HG03045 (cell line): ENCODE results near the gene SRSF3.
"Not testable (repeated sequence)": the region's sequence is repeated elsewhere in the genome, so short reads cannot be mapped to it uniquely, and the experiment has no call there.

Experiments used
- ATAC-seq: cut with Tn5 transposase; IDR thresholded peaks from one replicate; pipeline ENCODE4 v1.9.1; 2021; ENCODE audit warnings: mild to moderate bottlenecking, moderate library complexity; ENCODE audit not compliant: unreplicated experiment

The SRSF3 gene

DNA sequence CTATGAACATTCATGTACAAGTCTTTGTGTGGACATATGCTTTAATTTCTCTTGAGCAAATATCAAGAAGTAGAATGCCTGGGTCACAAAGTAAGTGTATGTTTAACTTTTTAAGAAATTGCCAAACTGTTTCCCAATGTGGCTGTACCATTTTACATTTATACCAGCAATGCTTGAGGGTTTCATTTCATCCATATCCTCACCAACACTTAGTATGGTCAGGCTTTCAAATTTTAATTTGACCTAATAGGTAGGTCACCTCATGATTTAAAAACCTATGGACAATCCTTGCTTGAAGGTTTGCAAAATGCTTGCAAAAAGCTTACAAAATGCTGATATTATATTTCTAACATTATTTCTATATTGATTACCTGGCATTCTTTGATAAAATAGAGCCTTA is 19.5 kb upstream of the SRSF3 start:
- no peak for ATAC-seq

DNA sequence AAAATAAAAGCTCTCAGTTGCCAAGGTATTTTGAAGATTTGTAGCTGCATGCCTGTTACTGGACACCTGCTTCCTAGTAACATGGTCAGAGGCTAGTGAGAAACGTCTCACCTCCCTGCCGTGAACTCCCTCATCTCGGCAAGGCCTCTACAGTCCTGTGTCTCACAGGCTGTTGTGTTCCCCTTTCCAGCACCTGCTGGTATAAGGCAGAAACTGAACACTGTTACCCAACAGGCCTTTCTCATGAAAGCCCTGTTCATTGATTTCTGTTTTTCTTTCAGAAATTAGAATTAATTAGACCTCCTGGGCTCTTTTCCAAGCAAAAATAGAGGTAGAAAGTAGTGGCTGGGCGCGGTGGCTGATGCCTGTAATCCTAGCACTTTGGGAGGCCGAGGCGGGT is 17.6 kb upstream of the SRSF3 start:
- ATAC-seq = no peak

DNA sequence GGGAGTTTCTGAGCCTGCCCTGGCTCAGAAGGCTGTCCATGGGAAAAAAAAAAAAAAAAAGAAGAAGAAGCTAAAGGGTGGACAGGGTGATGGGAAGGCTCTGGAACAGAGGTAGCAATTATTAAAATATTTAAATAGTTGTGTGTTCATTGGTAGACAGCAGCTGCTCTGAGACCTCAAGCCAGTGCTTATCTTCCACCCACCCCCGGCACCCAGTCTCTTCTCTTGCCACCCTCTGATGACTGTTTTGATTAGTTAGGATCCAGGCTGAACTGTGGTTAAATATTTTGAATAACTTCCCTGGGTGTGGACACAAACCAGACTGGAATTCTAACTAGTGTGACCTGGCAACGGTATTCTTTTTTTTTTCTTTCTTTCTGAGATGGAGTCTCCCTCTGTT is 16.9 kb upstream of the SRSF3 start:
- no peak for ATAC-seq

DNA sequence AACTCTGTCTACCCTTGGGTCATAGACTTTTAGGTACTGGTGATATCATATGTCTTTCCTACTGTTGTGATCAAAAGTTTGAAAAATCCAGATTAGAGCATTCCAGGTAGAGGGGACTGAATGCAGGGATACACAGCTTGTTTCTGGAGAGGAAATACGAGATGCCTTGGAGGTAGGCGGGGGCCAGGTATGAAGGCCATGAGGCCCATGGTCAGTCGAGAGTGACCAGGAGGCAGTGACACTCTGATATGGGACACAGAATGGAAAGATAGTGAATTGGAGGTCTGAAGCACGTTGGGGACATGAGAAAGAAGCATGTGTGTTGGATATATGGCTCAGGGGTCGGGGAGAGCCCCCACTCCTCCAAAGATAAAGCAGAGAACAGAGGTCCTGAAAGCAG is 16.1 kb upstream of the SRSF3 start:
- ATAC-seq = no peak

DNA sequence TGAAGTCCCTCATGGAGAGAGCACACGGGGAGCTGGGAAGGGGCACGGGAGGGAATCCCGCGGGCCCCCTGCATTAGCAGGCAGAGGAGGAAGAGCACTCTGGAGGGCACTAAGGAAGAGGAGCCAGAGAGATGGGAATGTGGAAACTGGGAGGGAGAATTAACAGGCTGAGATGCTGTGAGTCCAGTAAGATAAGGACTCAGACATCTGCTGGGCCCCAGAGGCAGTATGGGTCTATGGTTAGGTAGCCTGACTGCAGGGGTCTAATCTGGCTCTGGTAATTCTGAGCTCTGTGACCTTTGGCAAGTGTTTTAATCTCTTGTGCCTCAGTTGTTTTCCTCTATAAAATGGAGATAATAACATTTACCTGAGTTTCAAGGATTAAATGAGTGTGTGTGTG is 15.7 kb upstream of the SRSF3 start:
- ATAC-seq = no peak

DNA sequence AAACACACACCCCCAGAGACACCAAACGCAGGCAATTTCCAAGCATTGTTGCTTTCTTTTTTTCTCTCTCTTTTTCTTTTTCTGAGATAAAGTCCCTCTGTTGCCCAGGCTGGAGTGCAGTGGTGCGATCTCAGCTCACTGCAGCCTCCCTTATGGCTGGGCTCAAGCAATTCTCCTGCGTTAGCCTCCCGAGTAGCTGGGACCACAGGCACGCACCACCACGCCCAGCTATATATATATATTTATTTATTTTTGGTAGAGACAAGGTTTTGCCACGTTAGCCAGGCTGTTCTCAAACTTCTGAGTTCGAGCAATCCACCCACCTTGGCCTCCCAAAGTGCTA is 14.0 kb upstream of the SRSF3 start:
- ATAC-seq = no peak

DNA sequence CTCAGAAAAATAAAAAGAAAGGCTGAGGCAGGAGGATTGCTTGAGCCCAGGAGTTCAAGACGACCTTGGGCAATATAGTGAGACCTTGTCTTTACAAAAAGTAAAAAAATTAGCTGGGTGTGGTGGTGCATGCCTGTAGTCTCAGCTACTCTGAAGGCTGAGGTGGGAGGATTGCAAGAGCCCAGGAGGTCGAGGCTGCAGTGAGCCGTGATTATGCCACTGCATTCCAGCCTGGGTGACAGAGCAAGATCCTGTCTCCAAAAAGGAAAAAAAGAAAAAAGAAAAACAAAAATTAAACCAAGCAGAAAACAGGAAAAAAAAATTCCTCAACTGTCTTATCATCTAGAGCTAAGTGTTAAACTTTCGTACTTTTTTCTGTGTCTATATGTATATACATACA is 12.4 kb upstream of the SRSF3 start:
- no peak for ATAC-seq

DNA sequence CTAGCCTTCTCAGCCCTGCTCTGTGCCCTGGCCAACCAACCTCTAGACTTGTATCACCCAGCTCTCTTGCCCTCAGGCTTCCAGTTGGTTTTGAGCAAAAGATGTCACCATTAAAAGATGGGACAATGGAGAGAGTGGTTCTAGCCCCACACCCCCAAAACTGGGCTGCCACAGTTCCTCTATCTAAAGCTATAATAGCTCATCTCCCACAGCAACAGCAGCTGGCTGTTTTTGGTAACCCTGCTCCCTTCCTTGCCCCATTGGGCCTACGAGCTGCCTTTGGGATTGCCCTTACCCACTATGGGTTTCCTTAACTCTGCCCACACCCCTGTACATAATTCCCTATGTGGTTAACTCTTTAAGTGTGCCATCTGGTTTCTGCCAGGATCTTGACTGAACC is 7.6 kb upstream of the SRSF3 start:
- ATAC-seq = no peak

DNA sequence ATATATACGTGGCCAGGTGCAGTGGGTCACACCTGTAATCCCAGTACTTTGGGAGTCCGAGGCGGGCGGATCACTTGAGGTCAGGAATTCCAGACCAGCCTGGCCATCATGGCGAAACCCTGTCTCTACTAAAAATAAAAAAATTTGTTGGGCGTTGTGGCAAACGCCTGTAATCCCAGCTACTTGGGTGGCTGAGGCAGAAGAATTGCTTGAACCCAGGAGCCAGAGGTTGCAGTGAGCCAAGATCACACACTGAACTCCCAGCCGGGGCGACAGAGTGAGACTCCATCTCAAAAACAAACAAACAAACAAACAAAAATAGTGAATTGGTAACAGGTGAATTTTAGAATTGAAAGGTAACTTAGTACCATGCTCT is 5.1 kb upstream of the SRSF3 start:
- not testable (repeated sequence) for ATAC-seq

DNA sequence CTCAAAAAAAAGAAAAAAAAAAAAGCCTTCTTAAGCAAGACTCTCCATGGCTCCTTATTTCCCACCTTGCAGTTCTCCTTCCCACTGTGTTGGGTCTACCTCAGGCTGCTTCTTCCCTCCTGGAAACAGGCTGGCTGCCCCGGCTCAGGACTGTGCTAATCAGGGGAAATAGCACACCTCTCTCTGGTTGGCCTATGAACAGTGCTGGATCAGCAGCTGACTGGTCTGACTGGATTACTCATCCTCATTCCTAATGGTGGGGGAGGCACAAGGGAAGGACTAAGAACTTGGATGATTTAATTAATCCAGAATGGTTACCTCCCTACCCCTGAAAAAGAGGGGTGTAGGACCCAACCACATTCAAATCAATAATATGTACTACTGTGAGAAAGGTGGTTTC is 3.9 kb upstream of the SRSF3 start:
- no peak for ATAC-seq

DNA sequence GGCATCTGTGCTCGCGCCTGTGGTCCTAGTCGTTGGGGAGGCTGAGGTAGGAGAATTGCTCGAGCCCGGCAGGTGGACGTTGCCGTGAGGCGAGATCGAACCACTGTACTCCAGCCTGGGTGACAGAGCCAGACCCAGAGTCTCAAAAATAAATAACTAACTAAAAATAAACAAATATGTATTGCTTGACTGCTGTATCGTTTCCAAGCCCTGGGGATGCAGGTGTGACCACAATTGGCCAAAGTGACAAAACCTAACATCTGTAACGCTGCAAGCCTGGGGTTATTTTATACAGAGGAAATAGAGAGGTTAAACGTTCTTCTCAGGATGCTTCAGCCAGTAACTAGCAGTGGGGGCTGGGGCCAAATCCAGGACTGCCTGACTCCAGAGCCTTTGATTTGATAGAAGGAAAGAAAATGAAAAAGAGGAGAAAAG is 1.9 kb upstream of the SRSF3 start:
- ATAC-seq = no peak

DNA sequence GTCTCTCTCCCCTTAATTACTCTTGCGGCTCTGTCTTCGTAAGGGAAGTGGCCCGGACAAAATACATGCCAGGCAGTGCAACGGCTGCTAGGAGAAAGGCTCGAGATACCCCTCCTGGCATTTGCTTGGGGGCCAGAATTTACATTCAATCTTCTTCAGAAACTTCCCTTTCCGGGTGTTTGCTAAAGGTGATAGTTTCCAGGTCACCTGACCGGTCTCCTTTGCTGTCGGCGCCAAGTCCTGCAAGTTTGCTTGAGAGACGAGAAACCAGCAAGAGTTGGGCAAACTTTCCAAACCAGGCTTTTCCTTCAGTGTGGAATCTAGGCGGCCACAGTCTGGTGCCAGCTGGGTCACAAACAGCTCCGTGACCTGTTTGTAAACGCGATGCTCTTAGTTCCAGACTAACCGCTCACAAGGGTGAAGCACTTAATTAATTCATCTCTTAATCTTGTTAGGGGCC is 563 bp upstream of the SRSF3 start:
- ATAC-seq = peak; percentile 19

DNA sequence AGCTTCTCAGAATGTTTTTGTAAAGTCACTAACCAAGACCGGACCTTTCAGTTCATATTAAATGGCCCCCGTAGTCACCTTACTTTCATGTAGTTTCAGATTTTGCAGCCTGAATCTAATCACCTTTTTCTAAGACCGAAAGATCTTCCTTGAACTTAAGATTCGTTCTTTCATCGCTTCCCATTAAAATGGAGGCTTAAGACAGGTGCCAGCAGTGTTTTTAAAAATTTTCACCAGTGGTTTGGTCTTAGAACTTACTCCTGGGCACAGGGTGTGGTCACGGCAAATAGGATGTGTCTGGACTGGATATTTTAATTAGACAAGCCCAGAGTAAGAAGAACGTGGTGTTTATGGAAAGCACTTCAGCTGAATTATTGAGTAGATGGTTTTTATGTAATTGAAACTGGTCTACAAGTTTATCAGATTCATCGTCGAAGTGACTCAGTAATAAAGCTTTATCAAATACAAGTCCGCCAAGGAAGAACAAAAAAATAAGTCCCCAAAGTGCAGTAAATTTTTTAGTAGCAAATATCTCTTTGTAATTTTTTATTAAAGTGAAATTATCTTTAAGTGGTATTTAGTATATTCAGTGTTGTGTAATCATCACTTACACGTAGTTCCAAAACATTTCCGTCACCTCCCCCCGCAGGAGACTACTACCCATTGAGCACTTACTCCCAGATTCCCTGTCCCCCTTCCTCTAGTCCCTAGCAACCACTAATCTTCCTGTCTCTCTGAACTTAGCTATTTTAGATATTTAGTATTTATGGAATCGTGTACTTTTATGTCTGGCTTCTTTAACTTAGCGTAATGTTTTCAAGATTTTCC is 868 bp downstream of the SRSF3 start:
- no peak for ATAC-seq

DNA sequence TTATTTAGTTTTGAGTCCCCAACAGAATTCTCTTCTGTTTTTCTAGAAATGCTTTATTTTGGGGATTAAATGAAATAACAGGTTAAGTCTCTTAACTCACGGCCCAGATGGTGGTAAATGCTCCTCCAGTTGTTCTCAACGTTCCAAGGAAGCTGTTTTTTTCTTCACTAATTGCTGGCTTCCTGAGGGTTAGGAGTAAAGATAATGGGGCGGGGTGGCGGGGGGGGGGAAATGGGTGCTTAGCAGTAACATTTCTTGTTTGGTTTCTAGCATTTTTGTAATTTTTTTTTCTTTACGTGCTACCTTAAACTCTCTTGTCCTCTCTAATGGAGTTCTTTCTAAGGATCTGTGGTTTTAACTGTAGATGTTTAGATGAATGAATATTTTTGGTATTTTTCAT is 2.2 kb downstream of the SRSF3 start:
- no peak for ATAC-seq

DNA sequence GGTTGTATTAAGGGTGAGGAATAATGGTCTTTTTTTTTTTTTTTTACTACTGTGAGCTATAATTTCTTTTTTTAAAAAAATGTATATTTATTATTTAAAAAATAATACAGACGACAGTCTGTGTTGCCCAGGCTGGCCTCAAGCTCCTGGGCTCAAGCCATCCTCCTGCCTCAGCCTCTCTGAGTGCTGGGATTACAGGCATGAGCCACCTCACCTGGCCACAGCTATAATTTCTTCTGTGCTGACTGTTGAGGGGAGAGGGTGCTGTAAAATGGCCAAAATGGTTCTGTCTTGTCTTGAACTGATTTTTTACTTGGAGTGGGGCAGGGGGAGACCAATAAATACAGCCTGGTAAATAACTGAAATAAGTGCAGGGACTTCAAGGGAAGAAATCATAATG is 3.6 kb downstream of the SRSF3 start:
- no peak for ATAC-seq

DNA sequence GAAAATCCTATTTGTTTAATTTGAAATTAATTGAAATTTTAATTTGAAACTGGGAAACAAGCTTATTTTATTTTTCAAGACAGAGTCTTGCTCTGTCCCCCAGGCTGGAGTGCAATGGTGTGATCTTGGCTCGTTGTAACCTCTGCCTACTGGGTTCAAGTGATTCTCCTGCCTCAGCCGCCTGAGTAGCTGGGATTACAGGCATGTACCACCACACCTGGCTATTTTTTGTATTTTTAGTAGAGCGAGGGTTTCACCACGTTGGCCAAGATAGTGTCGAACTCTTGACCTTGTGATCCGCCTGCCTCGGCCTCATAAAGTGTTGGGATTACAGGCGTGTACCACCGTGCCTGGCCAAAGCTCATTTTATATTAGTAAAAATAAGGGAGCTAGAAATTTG is 4.2 kb downstream of the SRSF3 start:
- ATAC-seq = no peak

DNA sequence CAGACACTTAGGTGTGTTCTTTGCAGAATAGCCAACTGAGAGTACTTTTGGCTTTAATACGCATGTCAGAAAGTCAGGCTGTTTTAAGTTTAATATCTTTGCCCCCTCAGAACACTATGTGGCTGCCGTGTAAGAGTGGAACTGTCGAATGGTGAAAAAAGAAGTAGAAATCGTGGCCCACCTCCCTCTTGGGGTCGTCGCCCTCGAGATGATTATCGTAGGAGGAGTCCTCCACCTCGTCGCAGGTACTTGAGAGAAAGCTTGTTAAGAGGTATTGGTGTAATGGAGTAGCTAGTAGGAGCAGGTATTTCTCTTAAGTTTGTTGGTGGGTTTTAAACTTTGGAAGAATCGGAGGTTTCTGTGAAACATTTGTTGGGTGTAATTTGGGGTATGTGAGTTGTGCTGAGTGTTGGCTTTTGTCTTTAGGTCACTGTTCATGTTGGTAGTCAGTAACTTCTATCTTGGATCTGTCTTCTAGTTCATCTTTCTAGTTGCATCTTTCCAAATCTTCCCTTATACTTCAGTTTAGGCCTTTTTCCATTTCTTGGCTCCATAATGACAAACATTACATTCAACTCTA is 4.7 kb downstream of the SRSF3 start:
- no peak for ATAC-seq

DNA sequence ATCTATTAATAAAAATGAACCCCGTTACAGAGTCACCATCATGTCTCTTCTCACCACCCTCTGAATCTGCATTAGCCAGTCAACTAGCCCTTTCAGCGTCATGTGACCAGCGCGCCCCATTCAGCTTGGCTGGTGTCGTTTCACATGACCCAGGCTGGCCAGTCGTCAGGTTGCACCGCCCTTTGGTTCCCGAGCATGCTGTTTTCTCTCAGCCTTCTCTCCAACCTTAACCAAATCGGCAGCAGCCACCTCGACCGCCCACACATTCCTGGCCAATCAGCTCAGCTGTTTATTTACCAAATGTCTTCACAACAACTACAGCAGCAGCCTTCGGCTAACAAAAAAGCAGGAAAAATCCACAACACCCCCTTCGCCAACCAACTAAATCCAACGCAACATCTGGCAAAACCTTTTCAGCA is 5.6 kb downstream of the SRSF3 start:
- ATAC-seq = no peak

DNA sequence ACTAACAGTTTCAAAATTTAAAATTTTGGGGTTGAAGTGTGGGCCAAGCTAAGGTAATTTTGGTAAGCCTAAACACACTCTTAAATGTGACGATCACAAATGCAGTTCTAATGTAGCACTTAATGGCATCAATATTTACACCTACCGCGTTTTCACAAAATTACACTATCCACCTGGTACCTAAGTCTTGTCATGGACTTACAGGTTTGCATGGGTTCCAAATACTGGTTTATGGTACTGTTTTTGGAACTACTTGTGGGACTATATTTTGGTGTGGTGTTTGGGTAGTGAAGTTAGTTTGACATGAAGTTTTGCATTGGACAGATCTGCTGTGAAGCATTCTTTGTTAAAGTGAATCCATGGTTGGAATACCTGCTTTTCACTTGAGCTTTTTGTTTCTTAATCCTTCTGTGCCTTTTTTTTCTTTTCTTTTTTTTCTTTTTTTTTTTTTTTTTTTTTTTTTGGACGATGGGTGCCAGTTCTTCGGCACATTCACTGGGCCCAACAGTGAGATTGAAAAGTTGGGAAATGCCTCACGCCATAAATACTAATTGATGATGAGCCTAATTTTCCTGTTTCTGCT is 6.5 kb downstream of the SRSF3 start:
- ATAC-seq = no peak

DNA sequence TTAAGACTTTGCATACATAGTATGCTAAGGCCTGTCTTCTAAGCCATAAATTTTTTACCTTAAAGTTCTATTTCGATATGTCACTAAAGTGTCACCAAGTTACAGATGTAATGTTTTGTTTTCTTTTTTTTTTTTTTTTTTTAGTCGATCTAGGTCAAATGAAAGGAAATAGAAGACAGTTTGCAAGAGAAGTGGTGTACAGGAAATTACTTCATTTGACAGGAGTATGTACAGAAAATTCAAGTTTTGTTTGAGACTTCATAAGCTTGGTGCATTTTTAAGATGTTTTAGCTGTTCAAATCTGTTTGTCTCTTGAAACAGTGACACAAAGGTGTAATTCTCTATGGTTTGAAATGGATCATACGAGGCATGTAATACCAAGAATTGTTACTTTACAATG is 7.7 kb downstream of the SRSF3 start:
- ATAC-seq = not testable (repeated sequence)

DNA sequence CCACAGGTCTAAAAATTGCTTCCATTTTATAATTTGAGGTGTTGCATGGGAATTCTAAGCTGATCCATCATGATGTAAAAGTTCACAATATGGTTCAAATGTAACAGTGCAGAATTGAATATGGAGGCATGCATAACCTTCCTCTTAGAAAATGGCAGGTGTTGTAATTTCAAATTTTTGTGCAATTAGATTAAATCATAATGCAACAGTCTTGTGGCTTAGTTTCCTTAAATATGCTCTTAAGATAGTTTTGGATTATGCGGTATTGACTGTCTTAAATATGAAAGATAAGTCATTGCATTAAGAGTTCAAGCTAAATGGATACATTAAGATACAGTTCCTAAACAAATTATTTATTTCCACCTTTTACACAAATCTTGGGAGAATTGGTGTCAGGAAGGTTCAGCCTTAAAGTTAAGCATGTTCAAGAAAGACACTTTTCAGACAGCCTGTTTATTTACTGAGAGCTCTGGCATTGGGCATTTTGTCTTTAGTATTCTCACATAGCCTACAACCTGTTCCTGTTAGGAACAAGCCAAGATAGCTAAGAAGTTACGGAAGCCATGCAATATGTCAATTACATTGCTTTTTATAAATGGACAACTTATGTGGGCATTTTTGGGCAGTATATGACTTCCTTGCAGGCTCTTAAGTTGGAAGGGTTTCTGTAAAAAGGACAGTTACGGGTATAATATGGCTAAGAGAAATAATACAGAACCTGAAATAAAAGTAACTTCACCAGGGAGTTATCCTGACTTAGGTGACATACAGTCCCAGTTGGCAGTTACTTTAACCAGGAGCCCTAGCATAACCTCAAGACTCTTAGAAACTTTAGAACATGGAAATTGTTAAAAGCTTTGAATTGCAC is 9.3 kb downstream of the SRSF3 start:
- no peak for ATAC-seq
